HepG2 (cell line): ENCODE measurements around the gene CBX2. TPM values are rescaled to one million over a fixed set of nuclear protein-coding genes. Genes with fewer than 3 reads are reported as not detected.

Source experiments
- ATAC-seq: fragments of 200-7000 bp; cut with Tn5 transposase; 3 replicates; pipeline ENCODE4 v1.9.1; 2020; ENCODE audit warnings: mild to moderate bottlenecking, moderate library complexity
- BruUV-seq: library from RNA; stranded (reverse); fragments of 400-500 nt; replicated peaks from 2 replicates; lab custom pipeline; 2021; lab: Mats Ljungman, UMichigan
- CTCF ChIA-PET: fragments of 300-600 bp; formaldehyde crosslinking; extraction: SDS; loops from one replicate; lab custom pipeline; 2021; ENCODE audit warnings: low total read pairs, inconsistent platforms, low intra/inter-chr PET ratio; lab: Yijun Ruan, JAX
- POLR2A ChIA-PET: fragments of 350-600 bp; sonication (Branson Sonifier 250); formaldehyde crosslinking; loops from one replicate; lab custom pipeline; 2020; ENCODE audit warnings: antibody characterized with exemption, inconsistent platforms; lab: Yijun Ruan, JAX
- DNase-seq: peaks from one replicate; pipeline ENCODE4 v3.0.0-alpha.2; 2015; ENCODE audit warnings: low spot score
- FAIRE-seq: peaks from 3 replicates; lab custom pipeline; 2011; peaks lifted over from hg19 to GRCh38; lab: Jason Lieb, UNC
- H2AFZ ChIP-seq: one replicate; pipeline ENCODE4 v1.6.1; 2011; ENCODE audit warnings: low read length, inconsistent platforms
- H3K27ac ChIP-seq: fragments of 300-600 bp; 3 replicates; pipeline ENCODE4 v1.8.0; 2011; ENCODE audit warnings: mixed run types, mild to moderate bottlenecking, mixed read lengths, low read length, inconsistent platforms; ENCODE audit not compliant: insufficient read depth; ENCODE audit errors: extremely low read length
- H3K27me3 ChIP-seq, 2 experiments: fragments of 200-600 bp in 1 of 2; 2 replicates in 1 of 2; 3 replicates in 1 of 2; pipeline versions ENCODE4 v1.6.0 to v1.8.0; 2011; ENCODE audit warnings: low read length in 2 of 2, mild to moderate bottlenecking in 2 of 2, moderate library complexity in 2 of 2, inconsistent platforms in 1 of 2; ENCODE audit not compliant: insufficient read depth in 2 of 2, control insufficient read depth in 1 of 2
- H3K36me3 ChIP-seq, 2 experiments: fragments of 200-600 bp in 1 of 2; replicated peaks in 1 of 2; 2 replicates in 1 of 2; 3 replicates in 1 of 2; pipeline versions ENCODE4 v1.5.1 to v1.8.0; 2011; ENCODE audit warnings: low read length in 2 of 2, inconsistent platforms in 1 of 2; ENCODE audit not compliant: insufficient read depth in 2 of 2, control insufficient read depth in 1 of 2
- H3K4me1 ChIP-seq: 2 replicates; pipeline ENCODE4 v1.5.1; 2012; ENCODE audit warnings: low read length, inconsistent platforms; ENCODE audit not compliant: insufficient read depth
- H3K4me2 ChIP-seq: 2 replicates; pipeline ENCODE4 v1.6.0; 2011; ENCODE audit warnings: low read depth, low read length, inconsistent platforms
- H3K4me3 ChIP-seq, 3 experiments: fragments of 200-600 bp in 1 of 3; sonication (generic), shearing (Covaris generic) in 1 of 3; replicated peaks in 1 of 3; 2 replicates each; pipeline ENCODE4 v1.5.1; 2011 to 2016; ENCODE audit warnings: low read length in 3 of 3, inconsistent platforms in 2 of 3, low read depth in 2 of 3, mild to moderate bottlenecking in 2 of 3, control low read depth in 1 of 3, mixed read lengths in 1 of 3; ENCODE audit not compliant: insufficient read depth in 1 of 3
- H3K79me2 ChIP-seq: one replicate; pipeline ENCODE4 v1.6.1; 2011; ENCODE audit warnings: low read length, inconsistent platforms; ENCODE audit not compliant: insufficient read depth
- H3K9ac ChIP-seq: 2 replicates; pipeline ENCODE4 v1.6.0; 2011; ENCODE audit warnings: mild to moderate bottlenecking, low read depth, low read length, inconsistent platforms; ENCODE audit not compliant: insufficient read depth
- H3K9me3 ChIP-seq: 2 replicates; pipeline ENCODE4 v1.5.1; 2012; ENCODE audit warnings: mild to moderate bottlenecking, low read length
- H4K20me1 ChIP-seq: 2 replicates; pipeline ENCODE4 v1.6.0; 2011; ENCODE audit warnings: inconsistent platforms, mild to moderate bottlenecking, low read length, moderate library complexity; ENCODE audit not compliant: insufficient read depth
- ASH2L ChIP-seq: fragments of 300-600, 200-600 bp; sonication (generic); IDR thresholded peaks from 2 replicates; pipeline ENCODE4 v1.7.0; 2017; ENCODE audit warnings: low read depth, mild to moderate bottlenecking, moderate library complexity, mixed read lengths, low read length; ENCODE audit not compliant: insufficient read length
- CBX2 ChIP-seq, 2 experiments: fragments of 200-600 bp in 1 of 2; sonication (generic); formaldehyde crosslinking in 1 of 2; IDR thresholded peaks; 2 replicates each; pipeline versions ENCODE4 v1.7.0 to v1.8.1; 2018 to 2022; ENCODE audit warnings: low read depth in 2 of 2, low read length in 1 of 2, mild to moderate bottlenecking in 1 of 2, missing genetic modification reagents in 1 of 2
- NFE2L2 ChIP-seq: fragments of 150-350 bp; IDR thresholded peaks from 2 replicates; pipeline ENCODE4 v1.6.1; 2014; ENCODE audit warnings: low read length
- RXRB ChIP-seq: IDR thresholded peaks from 2 replicates; pipeline ENCODE4 v1.6.1; 2016; ENCODE audit warnings: borderline replicate concordance, missing genetic modification reagents, missing compliant biosample characterization
- SIX1 ChIP-seq: sonication (generic); formaldehyde crosslinking; IDR thresholded peaks from 2 replicates; pipeline ENCODE4 v1.4.0; 2020; ENCODE audit warnings: missing genetic modification reagents, borderline replicate concordance
- TBL1XR1 ChIP-seq: fragments of 150-350 bp; IDR thresholded peaks from 2 replicates; pipeline ENCODE4 v1.6.1; 2014; ENCODE audit warnings: borderline replicate concordance, low read length; ENCODE audit not compliant: partially characterized antibody
- TGIF2 ChIP-seq: IDR thresholded peaks from 2 replicates; pipeline ENCODE4 v1.6.1; 2016; ENCODE audit warnings: control low read depth, missing compliant biosample characterization
- ZBTB44 ChIP-seq: sonication (generic); formaldehyde crosslinking; IDR thresholded peaks from 2 replicates; pipeline ENCODE4 v1.4.0; 2020; ENCODE audit warnings: missing genetic modification reagents
- ZNF292 ChIP-seq: sonication (generic); formaldehyde crosslinking; IDR thresholded peaks from 2 replicates; pipeline ENCODE4 v1.8.1; 2022; ENCODE audit warnings: mild to moderate bottlenecking, low read depth, missing genetic modification reagents, borderline replicate concordance
- WGBS: methylation state at CpG from one replicate; pipeline ENCODE4 v1.1.6; 2017; ENCODE audit warnings: low lambda C conversion rate; 5-methylcytosine and 5-hydroxymethylcytosine counted together
- in situ Hi-C: cut with HindIII; loops from 2 replicates; pipeline ENCODE4 v1.10.0; 2017; ENCODE audit warnings: low pct_unique_long_range_greater_than_20kb; ENCODE audit not compliant: extremely low pct_ligation_motif_present
- intact Hi-C: fragments of 100-400 bp; cut with micrococcal nuclease; formaldehyde crosslinking; loops from one replicate; pipeline ENCODE4 v1.10.0; 2022; ENCODE audit not compliant: unreplicated experiment
- polyA plus RNA-seq, 8 experiments: library from polyadenylated mRNA; depleted of rRNA in 3 of 8; stranded (reverse) in 7 of 8; unstranded in 1 of 8; fragments of >200 nt; fragmentation: Illumina TruSeq in 4 of 8; extraction: Trizol in 4 of 8; gene quantifications; 2 replicates each; pipeline versions ENCODE4 v1.2.1 to v1.2.3, GENCODE V29; 2011 to 2016; ENCODE audit warnings: low read depth in 4 of 8, missing spikeins in 1 of 8, mixed read lengths in 1 of 8; ENCODE audit not compliant: insufficient read depth in 1 of 8
- total RNA-seq, 5 experiments: library from RNA; depleted of rRNA; stranded (reverse); fragments of >200 nt; fragmentation: Illumina TruSeq; extraction: Trizol; gene quantifications; 2 replicates each; pipeline ENCODE4 v1.2.3, GENCODE V29; 2016; ENCODE audit warnings: low read depth in 1 of 5
- TF ChIP-seq, protein P1 (sequence below), 2 experiments: IDR thresholded peaks; 2 replicates each; pipeline ENCODE4 v1.6.1; 2011 to 2012; ENCODE audit warnings: low read length in 2 of 2, borderline replicate concordance in 1 of 2, low read depth in 1 of 2, mild to moderate bottlenecking in 1 of 2, moderate library complexity in 1 of 2

Gene CBX2
- total and polyA plus RNA-seq, 2 of the 13 experiments (the other 11 are each of a cell fraction or from before 2014, with no cell fraction given), result 14.5 to 31.1 TPM

DNA sequence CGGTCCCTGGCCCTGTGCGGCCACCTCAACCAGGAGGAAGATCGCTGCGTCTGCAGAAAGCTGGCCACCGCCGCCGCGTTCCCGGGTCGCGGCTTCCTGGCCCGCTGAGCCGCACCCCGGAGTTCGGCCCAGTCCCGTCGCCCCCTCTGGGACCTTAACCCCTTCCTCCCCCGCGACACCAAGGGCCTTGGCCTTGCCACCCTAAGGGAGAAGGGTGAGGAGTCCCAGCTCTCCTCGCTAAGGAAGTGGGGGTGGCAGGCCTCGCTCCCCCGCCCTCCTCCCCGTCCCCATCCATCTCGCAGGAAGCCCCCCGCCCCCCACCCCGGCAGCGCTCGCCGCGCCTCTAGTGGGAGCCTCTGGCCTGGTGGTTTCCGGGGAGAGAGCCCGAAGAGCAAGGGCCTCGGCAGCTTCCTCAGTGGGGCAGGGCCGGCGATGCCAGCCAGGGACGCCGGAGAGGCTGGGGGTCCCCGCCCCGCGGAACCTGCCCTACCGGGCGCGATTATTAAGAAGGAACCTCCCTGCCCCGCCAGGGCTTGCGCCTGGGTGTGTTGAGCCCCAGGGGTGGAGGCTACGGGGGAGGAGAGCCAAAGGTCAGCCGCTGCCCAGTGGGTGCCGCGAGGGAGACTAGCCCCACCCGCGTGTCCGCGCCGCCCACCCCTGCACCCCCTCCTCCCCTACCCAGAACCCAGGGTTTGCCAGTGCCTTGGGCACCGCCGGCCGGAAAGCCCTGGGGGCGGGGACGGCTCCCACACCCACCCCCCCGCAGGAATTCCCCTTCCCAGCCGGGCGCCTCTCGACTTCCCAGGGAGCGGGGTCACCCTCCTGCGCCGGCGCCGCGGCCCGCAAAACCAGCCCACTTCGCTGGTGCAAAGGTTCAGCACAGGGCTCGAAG, 54.5 kb downstream of the CBX2 start (continued):
- TF ChIP-seq, protein P1, sequence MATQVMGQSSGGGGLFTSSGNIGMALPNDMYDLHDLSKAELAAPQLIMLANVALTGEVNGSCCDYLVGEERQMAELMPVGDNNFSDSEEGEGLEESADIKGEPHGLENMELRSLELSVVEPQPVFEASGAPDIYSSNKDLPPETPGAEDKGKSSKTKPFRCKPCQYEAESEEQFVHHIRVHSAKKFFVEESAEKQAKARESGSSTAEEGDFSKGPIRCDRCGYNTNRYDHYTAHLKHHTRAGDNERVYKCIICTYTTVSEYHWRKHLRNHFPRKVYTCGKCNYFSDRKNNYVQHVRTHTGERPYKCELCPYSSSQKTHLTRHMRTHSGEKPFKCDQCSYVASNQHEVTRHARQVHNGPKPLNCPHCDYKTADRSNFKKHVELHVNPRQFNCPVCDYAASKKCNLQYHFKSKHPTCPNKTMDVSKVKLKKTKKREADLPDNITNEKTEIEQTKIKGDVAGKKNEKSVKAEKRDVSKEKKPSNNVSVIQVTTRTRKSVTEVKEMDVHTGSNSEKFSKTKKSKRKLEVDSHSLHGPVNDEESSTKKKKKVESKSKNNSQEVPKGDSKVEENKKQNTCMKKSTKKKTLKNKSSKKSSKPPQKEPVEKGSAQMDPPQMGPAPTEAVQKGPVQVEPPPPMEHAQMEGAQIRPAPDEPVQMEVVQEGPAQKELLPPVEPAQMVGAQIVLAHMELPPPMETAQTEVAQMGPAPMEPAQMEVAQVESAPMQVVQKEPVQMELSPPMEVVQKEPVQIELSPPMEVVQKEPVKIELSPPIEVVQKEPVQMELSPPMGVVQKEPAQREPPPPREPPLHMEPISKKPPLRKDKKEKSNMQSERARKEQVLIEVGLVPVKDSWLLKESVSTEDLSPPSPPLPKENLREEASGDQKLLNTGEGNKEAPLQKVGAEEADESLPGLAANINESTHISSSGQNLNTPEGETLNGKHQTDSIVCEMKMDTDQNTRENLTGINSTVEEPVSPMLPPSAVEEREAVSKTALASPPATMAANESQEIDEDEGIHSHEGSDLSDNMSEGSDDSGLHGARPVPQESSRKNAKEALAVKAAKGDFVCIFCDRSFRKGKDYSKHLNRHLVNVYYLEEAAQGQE (IDR thresholded peaks at IDR 0.05; ENCODE audit: borderline replicate concordance in 1 of 2, low read depth in 1 of 2, low read length in 2 of 2), result no peak
- no peak for TF ChIP-seq ZBTB44 (CRISPR knock-in tag)
- TF ChIP-seq SIX1 (CRISPR knock-in tag), result 0 out of 2 replicates have a peak, but pooled peaks have one; percentile 3
- TF ChIP-seq NFE2L2, result no peak

- H4K20me1 ChIP-seq, result peaks cover 39% of the 10 kb centered on the region
- TF ChIP-seq RXRB (CRISPR knock-in tag) (0 out of 2 replicates have a peak, but pooled peaks have one; percentile 5), TBL1XR1 (peak; percentile 5), ZNF292 (CRISPR knock-in tag) (no peak), TGIF2 (CRISPR knock-in tag) (peak; percentile 64; the same call in 1 of the 2 replicates), ASH2L (no peak), CBX2 (IDR thresholded peaks at IDR 0.05; ENCODE audit: low read depth, low read length) (no peak), CBX2 (CRISPR knock-in tag; IDR thresholded peaks at IDR 0.05; ENCODE audit: low read depth) (no peak)
- in situ Hi-C loops (no loop called here), intact Hi-C loops (loop anchor here (10.0 kb wide), 2 partner anchors 82 to 88 kb away; no protein-coding TSS in a partner anchor)
- no peak for FAIRE-seq
- H3K79me2 ChIP-seq, result peaks cover 34% of the 10 kb centered on the region
- ChIA-PET POLR2A (interaction anchor here (0.8 to 11.1 kb wide), 8 partner anchors 12 to 156 kb away, joined by 3 to 274 read pairs (median 5); partner anchors contain the start of gene CBX8), CTCF (interaction anchor here (1.1 kb wide), 1 partner anchor 43 kb away, joined by 3 read pairs; no protein-coding TSS in a partner anchor)
- H3K9ac ChIP-seq, result peak overlapping the region; percentile 12
- no peaks in the 10 kb centered on the region; a peak in 2 of 5 replicates for H3K27me3 ChIP-seq
- H2AFZ ChIP-seq, result no peak overlapping the region
- H3K4me3 ChIP-seq, result peak overlapping the region; percentile 62 to 79 (median 73); a peak in 5 of 6 replicates
- H3K9me3 ChIP-seq, result no peaks in the 10 kb centered on the region
- H3K4me1 ChIP-seq, result peaks cover 80% of the 10 kb centered on the region
- 12% methylated on average over 7 of the region's 7 CpGs for WGBS
- H3K27ac ChIP-seq, result peak overlapping the region; percentile 82
- peak overlapping the region; percentile 88 for H3K4me2 ChIP-seq
- no TSS peak for BruUV-seq
- DNase-seq, result no peak
- no peak for ATAC-seq
- peaks cover 11 to 12% of the 10 kb centered on the region in 2 experiments for H3K36me3 ChIP-seq
Observed at GRCh38 chr17:79833110-79833450, 55.1 kb downstream of the CBX2 start.
